GM12873 (cell line): ENCODE data around the gene TMEM121.

Source experiments
- TF ChIP-seq, protein P1 (sequence below): IDR thresholded peaks from 2 replicates; pipeline ENCODE4 v1.5.1; 2012; ENCODE audit warnings: low read depth, mild to moderate bottlenecking, moderate library complexity, low read length, control low read depth; ENCODE audit not compliant: insufficient read depth; ENCODE audit errors: missing control alignments

TMEM121 gene

GRCh38 chr14:105540811-105541210 lies 14.4 kb downstream of the TMEM121 start:
- TF ChIP-seq, protein P1, sequence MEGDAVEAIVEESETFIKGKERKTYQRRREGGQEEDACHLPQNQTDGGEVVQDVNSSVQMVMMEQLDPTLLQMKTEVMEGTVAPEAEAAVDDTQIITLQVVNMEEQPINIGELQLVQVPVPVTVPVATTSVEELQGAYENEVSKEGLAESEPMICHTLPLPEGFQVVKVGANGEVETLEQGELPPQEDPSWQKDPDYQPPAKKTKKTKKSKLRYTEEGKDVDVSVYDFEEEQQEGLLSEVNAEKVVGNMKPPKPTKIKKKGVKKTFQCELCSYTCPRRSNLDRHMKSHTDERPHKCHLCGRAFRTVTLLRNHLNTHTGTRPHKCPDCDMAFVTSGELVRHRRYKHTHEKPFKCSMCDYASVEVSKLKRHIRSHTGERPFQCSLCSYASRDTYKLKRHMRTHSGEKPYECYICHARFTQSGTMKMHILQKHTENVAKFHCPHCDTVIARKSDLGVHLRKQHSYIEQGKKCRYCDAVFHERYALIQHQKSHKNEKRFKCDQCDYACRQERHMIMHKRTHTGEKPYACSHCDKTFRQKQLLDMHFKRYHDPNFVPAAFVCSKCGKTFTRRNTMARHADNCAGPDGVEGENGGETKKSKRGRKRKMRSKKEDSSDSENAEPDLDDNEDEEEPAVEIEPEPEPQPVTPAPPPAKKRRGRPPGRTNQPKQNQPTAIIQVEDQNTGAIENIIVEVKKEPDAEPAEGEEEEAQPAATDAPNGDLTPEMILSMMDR = no peak

DNA sequence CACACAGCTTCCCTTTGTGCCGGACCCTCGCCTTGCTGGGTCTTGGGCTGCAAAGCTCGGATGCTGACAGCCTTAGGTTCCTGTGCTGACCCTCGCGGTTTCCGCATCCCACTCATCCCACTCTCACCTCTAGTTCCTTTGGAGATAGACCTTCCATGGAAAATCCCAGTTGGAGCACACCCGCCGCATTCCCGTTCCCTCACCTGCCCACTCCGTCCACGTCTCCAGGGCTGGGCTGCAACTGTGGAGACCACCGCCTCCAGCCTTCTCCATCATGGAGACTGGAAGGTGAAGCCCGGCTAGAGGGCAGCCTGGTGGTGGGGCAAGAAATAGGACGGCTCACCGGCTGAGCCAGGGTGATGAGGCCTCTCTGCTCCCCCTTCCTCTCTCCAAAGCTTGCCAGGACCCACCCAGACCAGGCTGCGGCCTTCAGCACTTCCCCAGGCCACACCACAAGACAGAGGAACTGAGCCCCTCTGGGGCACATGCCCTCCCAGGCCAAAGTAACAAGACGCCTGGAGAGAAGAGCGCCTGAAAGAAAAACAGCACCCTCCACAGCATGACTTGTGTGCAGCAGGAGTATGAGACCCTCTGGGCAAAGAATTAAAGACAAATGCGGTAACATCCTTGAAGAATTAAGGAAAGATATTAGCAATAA lies 15.0 kb downstream of the TMEM121 start:
- TF ChIP-seq, protein P1 = no peak

DNA sequence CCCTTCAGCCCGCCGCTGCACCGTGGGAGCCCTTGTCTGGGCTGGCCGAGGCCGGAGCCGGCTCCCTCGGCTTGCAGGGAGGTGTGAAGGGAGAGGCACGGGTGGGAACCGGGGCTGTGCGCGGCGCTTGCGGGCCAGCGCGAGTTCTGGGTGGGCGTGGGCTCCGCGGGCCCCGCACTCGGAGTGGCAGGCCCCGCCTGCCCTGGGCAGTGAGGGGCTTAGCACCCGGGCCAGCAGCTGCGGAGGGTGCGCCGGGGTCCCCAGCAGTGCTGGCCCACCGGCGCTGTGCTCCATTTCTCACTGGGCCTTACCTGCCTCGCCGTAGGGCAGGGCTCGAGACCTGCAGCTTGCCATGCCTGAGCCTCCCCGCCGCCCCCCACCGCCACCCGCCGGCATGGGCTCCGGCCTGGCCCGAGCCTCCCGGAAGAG lies 21.4 kb downstream of the TMEM121 start:
- TF ChIP-seq, protein P1 = no peak

GRCh38 chr14:105549481-105549880 lies 23.1 kb downstream of the TMEM121 start:
- TF ChIP-seq, protein P1 = no peak

DNA sequence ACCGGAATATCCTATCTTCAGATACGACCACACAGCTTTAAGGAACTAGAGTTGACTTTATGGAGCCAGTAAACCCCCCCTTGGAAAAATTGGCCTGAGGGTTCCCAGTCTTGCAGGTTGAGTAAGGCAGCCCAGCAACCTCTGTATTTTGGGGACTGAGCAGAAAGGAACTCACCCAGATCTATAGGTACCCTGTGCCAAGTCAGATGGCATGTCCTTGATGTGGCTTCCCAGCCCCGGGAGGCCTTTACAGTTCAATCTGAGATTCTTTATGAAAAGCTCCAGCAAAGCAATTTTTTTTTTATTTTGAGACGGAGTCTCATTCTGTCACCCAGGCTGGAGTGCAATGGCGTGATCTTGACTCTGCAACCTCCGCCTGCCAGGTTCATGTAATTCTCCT lies 27.6 kb downstream of the TMEM121 start:
- TF ChIP-seq, protein P1 = no peak

GRCh38 chr14:105554523-105554922 lies 28.1 kb downstream of the TMEM121 start:
- TF ChIP-seq, protein P1 = no peak

DNA sequence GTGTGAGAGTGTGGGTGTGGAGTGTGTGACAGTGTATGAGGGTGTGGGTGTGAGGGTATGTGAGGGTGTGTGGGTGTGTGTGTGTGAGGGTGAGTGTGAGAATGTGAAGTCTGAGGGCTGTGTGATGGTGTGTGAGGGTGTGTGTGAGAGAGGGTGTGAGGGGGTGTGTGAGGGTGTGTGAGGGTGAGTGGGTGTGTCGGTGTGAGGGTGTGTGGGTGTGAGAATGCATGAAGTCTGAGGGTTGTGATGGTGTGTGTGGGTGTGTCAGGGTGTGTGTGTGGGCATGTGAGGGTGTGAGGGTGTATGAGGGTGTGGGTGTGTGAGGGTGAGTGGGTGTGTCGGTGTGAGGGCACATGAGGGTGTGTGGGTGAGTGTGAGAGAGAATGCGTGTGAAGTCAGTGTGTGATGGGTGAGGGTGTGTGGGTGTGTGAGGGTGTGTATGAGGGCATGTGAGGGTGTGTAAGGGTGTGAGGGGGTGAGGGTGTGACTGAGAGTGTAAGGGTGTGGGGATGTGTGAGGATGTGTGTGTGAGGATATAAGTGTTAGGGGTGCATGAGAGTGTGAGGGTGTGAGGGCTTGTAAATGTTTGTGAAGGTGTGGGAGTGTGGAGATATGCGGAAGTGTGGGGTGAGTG lies 36.4 kb downstream of the TMEM121 start:
- TF ChIP-seq, protein P1 = no peak
